ENCODE measurements around the gene PKIB. TPM values are rescaled to one million over a fixed set of nuclear protein-coding genes. Genes with fewer than 3 reads are reported as not detected.

The PKIB gene
- polyA plus RNA-seq, 1 donor (not counting 4 experiments of a cell fraction or from before 2014, with no cell fraction given), result 8.7 TPM

DNA sequence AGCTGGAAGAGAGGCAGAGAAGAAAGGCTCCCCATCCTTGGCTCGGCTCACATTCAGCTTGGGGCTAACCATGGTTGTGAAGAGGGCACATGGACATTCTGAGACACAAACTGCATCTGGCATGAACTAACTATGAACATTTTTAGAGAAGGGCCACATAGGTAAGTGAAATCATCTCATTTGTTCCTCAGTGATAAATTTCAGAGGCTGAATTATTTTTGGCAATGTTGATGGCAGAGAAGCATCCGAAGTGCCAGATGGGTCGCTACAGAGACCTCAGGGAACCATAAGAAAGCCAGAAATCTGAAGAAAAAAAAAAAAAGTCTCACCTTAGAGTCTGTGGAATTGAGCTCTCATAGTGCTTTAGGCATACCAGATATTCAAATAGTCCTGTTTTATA is 120.1 kb downstream of the PKIB start:
- peak overlapping the region; percentile 22 for H2AFZ ChIP-seq (ENCODE audit: control insufficient read depth, low read length)
- dilution Hi-C loops (cut with MboI; ENCODE audit: extremely low pct_ligation_motif_present, low sequenced_read_pairs), result no loop called here
- no peak for TF ChIP-seq EZH2 (IDR thresholded peaks at IDR 0.05; ENCODE audit: low read length)
- TF ChIP-seq, protein P1, sequence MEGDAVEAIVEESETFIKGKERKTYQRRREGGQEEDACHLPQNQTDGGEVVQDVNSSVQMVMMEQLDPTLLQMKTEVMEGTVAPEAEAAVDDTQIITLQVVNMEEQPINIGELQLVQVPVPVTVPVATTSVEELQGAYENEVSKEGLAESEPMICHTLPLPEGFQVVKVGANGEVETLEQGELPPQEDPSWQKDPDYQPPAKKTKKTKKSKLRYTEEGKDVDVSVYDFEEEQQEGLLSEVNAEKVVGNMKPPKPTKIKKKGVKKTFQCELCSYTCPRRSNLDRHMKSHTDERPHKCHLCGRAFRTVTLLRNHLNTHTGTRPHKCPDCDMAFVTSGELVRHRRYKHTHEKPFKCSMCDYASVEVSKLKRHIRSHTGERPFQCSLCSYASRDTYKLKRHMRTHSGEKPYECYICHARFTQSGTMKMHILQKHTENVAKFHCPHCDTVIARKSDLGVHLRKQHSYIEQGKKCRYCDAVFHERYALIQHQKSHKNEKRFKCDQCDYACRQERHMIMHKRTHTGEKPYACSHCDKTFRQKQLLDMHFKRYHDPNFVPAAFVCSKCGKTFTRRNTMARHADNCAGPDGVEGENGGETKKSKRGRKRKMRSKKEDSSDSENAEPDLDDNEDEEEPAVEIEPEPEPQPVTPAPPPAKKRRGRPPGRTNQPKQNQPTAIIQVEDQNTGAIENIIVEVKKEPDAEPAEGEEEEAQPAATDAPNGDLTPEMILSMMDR (optimal IDR thresholded peaks at IDR 0.05 in 1 of 3, IDR thresholded peaks at IDR 0.05 in 1 of 3, conservative IDR thresholded peaks at IDR 0.05 in 1 of 3; ENCODE audit: extremely low read depth in 1 of 3, insufficient read depth in 2 of 3, low read length in 3 of 3), result no peak
- no peaks in the 10 kb centered on the region for H3K9me1 ChIP-seq (ENCODE audit: control insufficient read depth, extremely low read depth, insufficient read depth, low read length)
- H3K9ac ChIP-seq (ENCODE audit: control insufficient read depth, extremely low read depth, insufficient read depth, low read length), result no peak overlapping the region
- H3K9me3 ChIP-seq (ENCODE audit: control insufficient read depth, low read depth, low read length), result no peaks in the 10 kb centered on the region
- no peak overlapping the region for H3K4me2 ChIP-seq (ENCODE audit: control insufficient read depth, extremely low read depth, insufficient read depth, low read depth, low read length)
- H3K4me3 ChIP-seq (ENCODE audit: control insufficient read depth in 2 of 3, extremely low read depth in 1 of 3, insufficient read depth in 2 of 3, low read depth in 1 of 3, low read length in 3 of 3), result no peak overlapping the region
- DNase-seq (ENCODE audit: low read depth, low spot score) (no peak), FAIRE-seq (no peak)
- no peaks in the 10 kb centered on the region for H3K27me3 ChIP-seq (ENCODE audit: control insufficient read depth, extremely low read depth, insufficient read depth, low read length)
- no peaks in the 10 kb centered on the region for H3K36me3 ChIP-seq (ENCODE audit: control insufficient read depth in 2 of 2, extremely low read depth in 1 of 2, insufficient read depth in 2 of 2, low read length in 2 of 2)
- H3K4me1 ChIP-seq (ENCODE audit: control insufficient read depth, extremely low read depth, insufficient read depth, low read length), result peaks cover 6% of the 10 kb centered on the region
- H3K79me2 ChIP-seq (ENCODE audit: control insufficient read depth, insufficient read depth, low read length), result no peaks in the 10 kb centered on the region
- no peak overlapping the region for H3K27ac ChIP-seq (ENCODE audit: control insufficient read depth, insufficient read depth, low read length)
- no peaks in the 10 kb centered on the region for H4K20me1 ChIP-seq (ENCODE audit: control insufficient read depth, extremely low read depth, insufficient read depth, low read length)

DNA sequence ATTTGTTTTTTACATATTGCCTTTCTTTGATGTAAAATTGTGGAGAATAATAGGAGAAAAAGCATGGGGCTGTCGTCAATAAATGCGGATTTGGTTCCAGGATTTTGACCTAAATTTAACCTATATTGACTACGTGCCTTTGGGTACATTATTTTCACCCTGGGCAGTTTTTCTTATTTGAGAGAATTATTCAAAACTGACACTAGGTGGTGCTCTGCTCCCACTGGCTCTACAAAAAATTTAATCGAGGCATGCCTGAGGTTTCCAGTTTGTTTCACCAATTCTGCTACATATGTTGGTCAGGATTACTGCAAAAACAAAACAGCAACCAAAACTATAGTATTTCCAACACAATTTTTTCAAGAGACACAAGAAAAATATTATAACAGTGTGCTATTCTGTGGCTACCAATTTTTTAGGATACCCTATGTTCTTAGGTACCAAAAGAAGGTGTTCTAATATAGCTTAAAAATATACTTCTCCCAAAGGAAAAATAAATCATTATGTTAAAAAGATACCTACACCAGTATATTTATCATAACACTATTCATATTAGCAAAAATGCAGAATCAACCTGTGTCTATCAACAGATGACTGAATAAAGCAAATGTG is 120.7 kb downstream of the PKIB start:
- no peak for DNase-seq (ENCODE audit: low read depth, low spot score)
- H2AFZ ChIP-seq (ENCODE audit: control insufficient read depth, low read length), result no peak overlapping the region
- no peaks in the 10 kb centered on the region for H3K9me1 ChIP-seq (ENCODE audit: control insufficient read depth, extremely low read depth, insufficient read depth, low read length)
- H3K79me2 ChIP-seq (ENCODE audit: control insufficient read depth, insufficient read depth, low read length), result no peaks in the 10 kb centered on the region
- peak; percentile 78 for FAIRE-seq
- no peaks in the 10 kb centered on the region for H4K20me1 ChIP-seq (ENCODE audit: control insufficient read depth, extremely low read depth, insufficient read depth, low read length)
- dilution Hi-C loops (cut with MboI; ENCODE audit: extremely low pct_ligation_motif_present, low sequenced_read_pairs), result no loop called here
- H3K4me2 ChIP-seq (ENCODE audit: control insufficient read depth, extremely low read depth, insufficient read depth, low read depth, low read length), result no peak overlapping the region
- H3K9ac ChIP-seq (ENCODE audit: control insufficient read depth, extremely low read depth, insufficient read depth, low read length), result no peak overlapping the region
- H3K9me3 ChIP-seq (ENCODE audit: control insufficient read depth, low read depth, low read length), result no peaks in the 10 kb centered on the region
- peaks cover 11% of the 10 kb centered on the region for H3K4me1 ChIP-seq (ENCODE audit: control insufficient read depth, extremely low read depth, insufficient read depth, low read length)
- H3K27ac ChIP-seq (ENCODE audit: control insufficient read depth, insufficient read depth, low read length), result no peak overlapping the region
- TF ChIP-seq, protein P1 (optimal IDR thresholded peaks at IDR 0.05 in 1 of 3, IDR thresholded peaks at IDR 0.05 in 1 of 3, conservative IDR thresholded peaks at IDR 0.05 in 1 of 3; ENCODE audit: extremely low read depth in 1 of 3, insufficient read depth in 2 of 3, low read length in 3 of 3), result peak; percentile 45 to 70 (median 56)
- TF ChIP-seq EZH2 (IDR thresholded peaks at IDR 0.05; ENCODE audit: low read length), result no peak
- H3K4me3 ChIP-seq (ENCODE audit: control insufficient read depth in 2 of 3, extremely low read depth in 1 of 3, insufficient read depth in 2 of 3, low read depth in 1 of 3, low read length in 3 of 3), result no peak overlapping the region
- H3K27me3 ChIP-seq (ENCODE audit: control insufficient read depth, extremely low read depth, insufficient read depth, low read length), result no peaks in the 10 kb centered on the region
- no peaks in the 10 kb centered on the region for H3K36me3 ChIP-seq (ENCODE audit: control insufficient read depth in 2 of 2, extremely low read depth in 1 of 2, insufficient read depth in 2 of 2, low read length in 2 of 2)
